Esophagus muscularis mucosa (tissue), 4 donors: ENCODE measurements around the gene DLL4.

Experiments used
- EP300 ChIP-seq: sonication (generic); formaldehyde crosslinking; IDR thresholded peaks from one replicate; pipeline ENCODE4 v1.6.1; 2017; ENCODE audit warnings: antibody characterized with exemption
- POLR2A ChIP-seq: fragments of 450-650 bp; IDR thresholded peaks from one replicate; pipeline ENCODE4 v1.6.1; 2017; ENCODE audit warnings: antibody characterized with exemption, moderate library complexity, mild to moderate bottlenecking, low read depth
- POLR2AphosphoS5 ChIP-seq, 2 donors: sonication (generic); formaldehyde crosslinking; IDR thresholded peaks; one replicate each; pipeline ENCODE4 v1.6.1; 2017; ENCODE audit warnings: antibody characterized with exemption in 2 of 2
- TF ChIP-seq, protein P1 (sequence below), 3 experiments: fragments of 200-600 bp in 2 of 3; fragments of 450-650 bp in 1 of 3; sonication (generic) in 2 of 3; IDR thresholded peaks; one replicate each; pipeline ENCODE4 v1.5.1; 2017 to 2019; ENCODE audit warnings: antibody characterized with exemption in 3 of 3, mild to moderate bottlenecking in 2 of 3, moderate library complexity in 1 of 3

DNA sequence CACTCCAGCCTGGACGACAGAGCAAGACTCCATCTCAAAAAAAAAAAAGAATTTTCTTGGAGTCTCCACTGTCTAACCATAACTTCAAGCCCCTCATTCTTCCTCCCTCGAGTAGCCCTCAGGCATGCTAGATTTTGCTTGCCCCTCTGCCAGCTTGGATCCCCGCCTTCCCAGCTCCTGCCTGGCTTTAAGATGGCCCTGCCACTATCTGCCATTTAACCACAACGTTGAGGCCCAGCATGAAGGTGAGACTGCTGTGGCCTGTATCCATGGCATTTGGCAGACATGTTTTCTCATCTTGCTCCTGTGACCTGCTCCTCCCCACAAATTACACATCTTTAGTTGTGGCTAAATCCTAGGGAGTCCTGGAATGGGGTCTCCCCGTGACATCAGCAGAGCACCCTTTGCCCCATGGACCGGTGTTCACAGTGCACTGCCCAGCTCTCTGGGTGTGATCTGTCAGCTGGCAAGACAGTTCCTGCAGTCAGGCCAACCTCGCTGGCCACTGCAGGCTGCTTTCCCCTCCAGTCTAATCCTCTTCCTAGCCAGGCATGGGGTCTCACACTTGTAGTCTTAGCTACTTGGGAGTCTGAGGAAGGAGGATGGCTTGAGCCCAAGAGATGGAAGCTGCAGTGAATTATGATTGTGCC lies 24.5 kb upstream of the DLL4 start:
- TF ChIP-seq POLR2AphosphoS5 (IDR thresholded peaks at IDR 0.05) (no peak), POLR2A (no peak), EP300 (no peak)
- TF ChIP-seq, protein P1, sequence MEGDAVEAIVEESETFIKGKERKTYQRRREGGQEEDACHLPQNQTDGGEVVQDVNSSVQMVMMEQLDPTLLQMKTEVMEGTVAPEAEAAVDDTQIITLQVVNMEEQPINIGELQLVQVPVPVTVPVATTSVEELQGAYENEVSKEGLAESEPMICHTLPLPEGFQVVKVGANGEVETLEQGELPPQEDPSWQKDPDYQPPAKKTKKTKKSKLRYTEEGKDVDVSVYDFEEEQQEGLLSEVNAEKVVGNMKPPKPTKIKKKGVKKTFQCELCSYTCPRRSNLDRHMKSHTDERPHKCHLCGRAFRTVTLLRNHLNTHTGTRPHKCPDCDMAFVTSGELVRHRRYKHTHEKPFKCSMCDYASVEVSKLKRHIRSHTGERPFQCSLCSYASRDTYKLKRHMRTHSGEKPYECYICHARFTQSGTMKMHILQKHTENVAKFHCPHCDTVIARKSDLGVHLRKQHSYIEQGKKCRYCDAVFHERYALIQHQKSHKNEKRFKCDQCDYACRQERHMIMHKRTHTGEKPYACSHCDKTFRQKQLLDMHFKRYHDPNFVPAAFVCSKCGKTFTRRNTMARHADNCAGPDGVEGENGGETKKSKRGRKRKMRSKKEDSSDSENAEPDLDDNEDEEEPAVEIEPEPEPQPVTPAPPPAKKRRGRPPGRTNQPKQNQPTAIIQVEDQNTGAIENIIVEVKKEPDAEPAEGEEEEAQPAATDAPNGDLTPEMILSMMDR (IDR thresholded peaks at IDR 0.05): no peak
